ENCODE data around the gene NSUN7.
"Not testable (repeated sequence)": the region's sequence is repeated elsewhere in the genome, so short reads cannot be mapped to it uniquely, and the experiment has no call there.

NSUN7 gene, protein sequence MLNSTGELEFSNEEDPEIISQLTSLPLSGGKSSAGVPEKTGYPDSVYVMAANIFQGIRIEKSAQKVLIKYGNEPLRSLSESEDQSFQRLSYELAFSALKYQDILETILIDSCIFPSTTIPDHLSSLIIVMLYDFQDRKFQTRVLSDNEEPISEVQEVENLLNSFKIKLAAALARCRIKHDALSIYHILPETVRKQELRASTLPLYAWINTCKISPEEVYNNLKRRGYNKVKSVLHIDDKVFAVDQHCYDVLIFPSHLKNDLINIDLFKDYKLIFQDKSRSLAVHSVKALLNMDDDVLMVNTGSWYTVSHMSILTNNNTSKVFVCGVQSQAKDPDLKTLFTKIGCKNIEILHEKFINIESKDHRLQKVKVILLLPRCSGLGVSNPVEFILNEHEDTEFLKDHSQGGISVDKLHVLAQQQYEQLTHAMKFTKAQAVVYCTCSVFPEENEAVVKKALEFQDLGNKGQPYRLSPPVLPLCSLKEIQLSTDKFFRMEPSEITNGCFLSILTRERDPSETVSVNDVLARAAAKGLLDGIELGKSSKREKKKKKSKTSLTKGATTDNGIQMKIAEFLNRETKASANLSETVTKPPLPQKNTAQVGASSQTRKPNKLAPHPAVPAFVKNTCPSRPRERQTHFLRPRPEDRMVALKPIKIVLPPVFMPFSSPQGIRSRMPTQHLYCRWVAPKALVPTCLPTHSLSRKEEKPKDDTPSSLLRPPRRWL

DNA sequence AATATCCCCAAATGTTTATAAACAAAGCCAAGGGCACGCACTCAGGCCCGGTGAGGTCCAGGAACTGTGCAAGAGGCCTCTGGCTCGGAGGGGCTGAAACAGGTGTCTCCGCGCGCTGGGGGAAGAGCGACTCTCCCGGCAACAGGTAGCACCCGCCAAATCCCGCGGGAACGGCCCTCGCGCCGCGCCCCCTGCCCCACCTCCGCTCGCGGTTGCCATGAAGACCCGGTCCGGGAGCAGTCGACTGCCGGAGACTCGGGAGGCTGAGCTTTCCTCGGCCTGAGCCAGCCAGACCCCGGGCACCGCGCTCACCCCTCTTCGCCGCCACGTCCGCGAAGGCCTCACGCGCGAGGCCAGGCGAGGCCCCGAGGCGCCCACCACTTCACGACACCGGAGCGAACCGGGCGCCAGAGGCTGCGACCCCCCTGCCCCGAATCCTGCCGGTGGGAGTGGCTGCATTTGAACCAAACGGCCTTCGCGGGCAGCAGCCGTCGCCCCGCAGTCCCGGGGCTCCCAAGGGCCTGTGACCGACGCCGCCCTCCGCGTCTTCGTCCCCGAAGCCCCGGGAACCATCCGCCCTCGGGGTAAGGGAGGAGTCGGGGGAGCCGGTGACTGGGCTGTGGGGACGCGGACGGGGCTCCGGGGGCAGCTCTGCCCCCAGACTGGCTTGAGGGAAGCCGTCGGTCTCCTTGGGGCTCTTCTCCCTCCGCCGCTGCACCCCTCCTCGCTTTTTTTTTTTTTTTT is at the start of gene NSUN7:
Gene NSUN7 (plus strand): TSS at position 239 of the 744 bp plus-strand sequence. CDS start 739 bp downstream, outside the sequence.
- peak; percentile 15 for DNase-seq (ENCODE audit: low read depth)
- peak within 1 kb of the TSS; percentile 47 for H3K4me3 ChIP-seq (ENCODE audit: low read depth, low read length)
- TF ChIP-seq, protein P1, sequence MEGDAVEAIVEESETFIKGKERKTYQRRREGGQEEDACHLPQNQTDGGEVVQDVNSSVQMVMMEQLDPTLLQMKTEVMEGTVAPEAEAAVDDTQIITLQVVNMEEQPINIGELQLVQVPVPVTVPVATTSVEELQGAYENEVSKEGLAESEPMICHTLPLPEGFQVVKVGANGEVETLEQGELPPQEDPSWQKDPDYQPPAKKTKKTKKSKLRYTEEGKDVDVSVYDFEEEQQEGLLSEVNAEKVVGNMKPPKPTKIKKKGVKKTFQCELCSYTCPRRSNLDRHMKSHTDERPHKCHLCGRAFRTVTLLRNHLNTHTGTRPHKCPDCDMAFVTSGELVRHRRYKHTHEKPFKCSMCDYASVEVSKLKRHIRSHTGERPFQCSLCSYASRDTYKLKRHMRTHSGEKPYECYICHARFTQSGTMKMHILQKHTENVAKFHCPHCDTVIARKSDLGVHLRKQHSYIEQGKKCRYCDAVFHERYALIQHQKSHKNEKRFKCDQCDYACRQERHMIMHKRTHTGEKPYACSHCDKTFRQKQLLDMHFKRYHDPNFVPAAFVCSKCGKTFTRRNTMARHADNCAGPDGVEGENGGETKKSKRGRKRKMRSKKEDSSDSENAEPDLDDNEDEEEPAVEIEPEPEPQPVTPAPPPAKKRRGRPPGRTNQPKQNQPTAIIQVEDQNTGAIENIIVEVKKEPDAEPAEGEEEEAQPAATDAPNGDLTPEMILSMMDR (conservative IDR thresholded peaks at IDR 0.05; ENCODE audit: low read depth, low read length): no peak

DNA sequence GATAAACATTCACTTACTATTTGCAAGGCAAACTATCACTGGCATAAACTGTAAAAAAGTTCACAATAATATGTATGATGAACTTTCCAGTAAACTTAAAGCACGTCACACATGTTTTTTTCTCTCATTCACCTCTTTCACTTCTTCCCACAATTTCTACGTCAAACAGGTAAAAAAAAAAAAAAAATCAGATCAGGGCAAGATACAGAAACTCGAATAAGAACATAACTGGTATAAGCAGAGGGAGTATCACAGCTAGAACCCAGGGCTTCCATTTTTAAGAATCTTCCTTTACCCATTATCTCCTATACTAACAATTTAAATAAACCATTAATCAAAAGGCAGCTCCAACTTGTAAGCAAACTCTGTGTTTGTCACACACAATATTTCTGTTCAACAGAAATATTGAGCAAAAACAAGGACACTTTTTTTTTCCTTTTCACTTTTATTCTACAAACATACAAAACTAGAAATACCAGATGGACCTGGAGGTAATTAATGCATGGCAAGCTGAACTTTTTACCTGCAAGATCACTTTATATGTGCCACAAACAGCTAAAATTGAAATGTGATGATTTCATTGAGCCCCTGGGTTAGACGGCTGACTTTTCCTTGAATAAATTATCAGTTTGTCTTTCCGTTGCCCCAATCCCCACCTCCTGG is 47.5 kb upstream of the NSUN7 start:
- TF ChIP-seq, protein P1 (conservative IDR thresholded peaks at IDR 0.05; ENCODE audit: low read depth, low read length): no peak
- DNase-seq (ENCODE audit: low read depth): no peak
- no peak overlapping the region for H3K4me3 ChIP-seq (ENCODE audit: low read depth, low read length)

DNA sequence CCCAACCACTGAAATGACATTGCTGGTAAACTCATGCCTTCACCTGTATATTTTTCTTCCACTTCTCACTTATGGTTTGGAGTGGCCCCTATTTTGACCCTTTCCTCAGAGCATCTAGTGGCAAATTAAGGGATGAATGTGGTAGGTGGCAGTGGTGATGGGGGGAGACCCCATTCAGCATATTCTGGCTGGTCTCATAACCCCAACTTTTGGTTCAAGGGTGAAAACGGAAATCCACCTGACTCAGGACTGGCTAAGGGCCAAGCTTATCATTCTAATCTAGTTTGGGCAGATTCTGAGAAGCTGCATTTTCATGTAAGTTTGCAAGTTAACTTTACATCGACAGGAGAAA is 47.0 kb upstream of the NSUN7 start:
- TF ChIP-seq, protein P1 (conservative IDR thresholded peaks at IDR 0.05; ENCODE audit: low read depth, low read length): no peak
- no peak overlapping the region for H3K4me3 ChIP-seq (ENCODE audit: low read depth, low read length)

DNA sequence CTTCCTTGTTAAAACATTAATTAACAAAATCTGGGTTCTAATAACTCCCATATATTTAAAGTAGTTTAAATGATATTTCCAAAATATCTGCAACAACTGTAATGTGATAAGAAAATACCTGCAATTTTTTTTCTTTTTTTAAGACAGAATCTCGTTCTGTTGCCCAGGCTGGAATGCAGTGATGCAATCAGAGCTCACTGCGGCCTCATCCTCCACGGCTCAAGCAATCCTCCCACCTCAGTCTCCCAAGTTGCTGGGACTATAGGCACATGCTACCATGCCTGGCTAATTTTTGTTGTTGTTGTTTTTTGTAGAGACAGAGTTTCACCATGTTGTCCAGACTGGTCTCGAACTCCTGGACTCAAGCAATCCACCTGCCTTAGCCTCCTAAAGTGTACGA is 45.7 kb upstream of the NSUN7 start:
- no peak overlapping the region for H3K4me3 ChIP-seq (ENCODE audit: low read depth, low read length)
- no peak for DNase-seq (ENCODE audit: low read depth)
- TF ChIP-seq, protein P1 (conservative IDR thresholded peaks at IDR 0.05; ENCODE audit: low read depth, low read length): no peak

More for the DNA sequence above, 47.0 kb upstream of the NSUN7 start:
- DNase-seq (ENCODE audit: low read depth): no peak

DNA sequence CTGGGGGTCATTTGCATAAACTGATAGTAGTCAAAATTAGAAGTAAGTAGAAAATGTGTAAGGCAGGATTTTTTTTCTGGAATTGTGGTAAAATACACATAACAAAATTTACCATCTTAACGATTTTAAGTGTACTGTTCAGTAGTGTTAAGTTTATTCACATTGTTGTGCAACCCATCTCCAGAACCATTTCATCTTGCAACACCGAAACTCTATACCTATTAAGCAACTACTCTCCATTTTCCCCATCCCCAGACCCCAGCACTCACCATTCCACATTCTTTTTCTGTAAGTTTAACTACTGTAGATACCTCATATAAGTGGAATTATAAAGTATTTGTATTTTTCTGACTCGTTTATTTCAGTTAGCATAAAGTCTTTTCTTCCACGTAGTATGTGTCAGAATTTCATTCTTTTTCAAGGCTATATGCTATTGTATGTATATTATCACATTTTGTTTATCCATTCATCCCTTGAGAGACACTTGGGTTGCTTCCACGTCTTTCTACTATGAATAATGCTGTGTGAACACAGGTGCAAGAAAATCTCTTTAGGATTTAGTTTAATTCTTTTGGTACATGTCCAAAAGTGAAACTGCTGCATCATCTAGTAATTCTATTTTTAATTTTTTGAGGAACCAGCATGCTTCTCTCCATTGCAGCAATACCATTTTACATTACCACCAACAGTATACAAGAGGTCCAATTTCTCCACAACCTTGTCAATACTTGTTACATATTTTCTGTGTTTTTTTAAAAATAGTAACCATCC is 39.1 kb upstream of the NSUN7 start:
- peak; percentile 57 for DNase-seq (ENCODE audit: low read depth)
- TF ChIP-seq, protein P1 (conservative IDR thresholded peaks at IDR 0.05; ENCODE audit: low read depth, low read length): no peak
- no peak overlapping the region for H3K4me3 ChIP-seq (ENCODE audit: low read depth, low read length)

DNA sequence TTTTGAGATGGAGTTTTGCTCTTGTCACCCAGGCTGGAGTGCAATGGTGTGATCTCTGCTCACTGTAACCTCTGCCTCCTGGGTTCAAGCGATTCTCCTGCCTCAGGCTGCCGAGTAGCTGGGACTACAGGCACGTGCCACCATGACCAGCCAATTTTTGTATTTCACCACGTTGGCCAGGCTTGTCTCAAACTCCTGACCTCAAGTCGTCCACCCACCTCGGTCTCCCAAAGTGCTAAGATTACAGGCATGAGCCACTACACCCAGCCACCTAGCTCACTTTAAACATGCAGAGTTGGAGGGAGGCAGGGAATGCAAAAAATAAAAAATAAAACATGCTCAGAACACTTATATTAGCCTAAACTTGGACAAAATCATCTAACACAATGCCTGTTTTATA is 36.8 kb upstream of the NSUN7 start:
- not testable (repeated sequence) for H3K4me3 ChIP-seq (ENCODE audit: low read depth, low read length); DNase-seq (ENCODE audit: low read depth)

Data from choroid plexus epithelial cell (primary cell).